Osteoblast (primary cell): ENCODE data around the gene PDCD11. TPM values are rescaled to one million over a fixed set of nuclear protein-coding genes. Genes with fewer than 3 reads are reported as not detected.
A peak's percentile ranks its signal among the peaks of the same experiment; 100 is the strongest.

Experiments
- DNase-seq: peaks from one replicate; pipeline ENCODE4 v3.0.0; 2011; ENCODE audit warnings: low spot score, mixed read lengths; ENCODE audit not compliant: insufficient read length; ENCODE audit errors: missing footprints
- H2AFZ ChIP-seq: 2 replicates; pipeline ENCODE4 v1.6.0; 2011; ENCODE audit warnings: mild to moderate bottlenecking, low read length
- H3K27ac ChIP-seq: 2 replicates; pipeline ENCODE4 v1.5.1; 2011; ENCODE audit warnings: mild to moderate bottlenecking, low read depth, low read length, moderate library complexity
- H3K27me3 ChIP-seq: 2 replicates; pipeline ENCODE4 v1.6.0; 2012; ENCODE audit warnings: mild to moderate bottlenecking, control low read depth, inconsistent platforms, low read length, moderate library complexity; ENCODE audit not compliant: insufficient read depth
- H3K36me3 ChIP-seq: 2 replicates; pipeline ENCODE4 v1.5.1; 2011; ENCODE audit warnings: mild to moderate bottlenecking, low read length, control low read depth, moderate library complexity; ENCODE audit not compliant: insufficient read depth
- H3K4me1 ChIP-seq: 2 replicates; pipeline ENCODE4 v1.5.1; 2011; ENCODE audit warnings: mild to moderate bottlenecking, low read length, control low read depth, moderate library complexity; ENCODE audit not compliant: insufficient read depth
- H3K4me2 ChIP-seq: 2 replicates; pipeline ENCODE4 v1.6.0; 2011; ENCODE audit warnings: mild to moderate bottlenecking, low read length; ENCODE audit not compliant: insufficient read depth
- H3K4me3 ChIP-seq: fragments of 200-600 bp; sonication (generic); 3 replicates; pipeline ENCODE4 v1.5.1; 2012; ENCODE audit warnings: mild to moderate bottlenecking, low read length, inconsistent platforms; ENCODE audit not compliant: insufficient read depth
- H3K79me2 ChIP-seq: 2 replicates; pipeline ENCODE4 v1.6.0; 2012; ENCODE audit warnings: mild to moderate bottlenecking, low read length, control low read depth, inconsistent platforms; ENCODE audit not compliant: insufficient read depth
- H3K9me3 ChIP-seq: 2 replicates; pipeline ENCODE4 v1.5.1; 2011; ENCODE audit warnings: low read depth, low read length, control low read depth
- H4K20me1 ChIP-seq: 2 replicates; pipeline ENCODE4 v1.6.0; 2012; ENCODE audit warnings: mild to moderate bottlenecking, low read length, control low read depth; ENCODE audit not compliant: insufficient read depth
- CTCF ChIP-seq: IDR thresholded peaks from 2 replicates; pipeline ENCODE4 v1.5.1; 2011; ENCODE audit warnings: mild to moderate bottlenecking, low read depth, low read length, moderate library complexity; ENCODE audit errors: extremely low read depth
- total RNA-seq: library from RNA; depleted of rRNA; stranded (reverse); fragments of >200 nt; gene quantifications from 2 replicates; pipeline ENCODE4 v1.2.3, GENCODE V29; 2012

The PDCD11 gene
- total RNA-seq, 1 donor = 18.8 TPM

GRCh38 chr10:103463499-103463898 is 67.1 kb downstream of the PDCD11 start:
- H3K36me3 ChIP-seq = no peaks in the 10 kb centered on the region
- TF ChIP-seq CTCF = no peak
- H3K4me1 ChIP-seq = no peaks in the 10 kb centered on the region
- H3K4me2 ChIP-seq = no peak overlapping the region
- DNase-seq = peak; percentile 81
- H3K79me2 ChIP-seq = no peaks in the 10 kb centered on the region
- no peak overlapping the region for H3K27ac ChIP-seq
- H3K9me3 ChIP-seq = no peaks in the 10 kb centered on the region
- no peaks in the 10 kb centered on the region for H4K20me1 ChIP-seq
- H3K27me3 ChIP-seq = no peaks in the 10 kb centered on the region
- H3K4me3 ChIP-seq = no peak overlapping the region
- H2AFZ ChIP-seq = no peak overlapping the region

- peak; percentile 5 for DNase-seq
- H3K79me2 ChIP-seq = no peaks in the 10 kb centered on the region
- TF ChIP-seq CTCF = no peak
- H3K4me3 ChIP-seq = no peak overlapping the region
- no peak overlapping the region for H3K27ac ChIP-seq
- H2AFZ ChIP-seq = no peak overlapping the region
- H4K20me1 ChIP-seq = no peaks in the 10 kb centered on the region
- no peaks in the 10 kb centered on the region for H3K9me3 ChIP-seq
- H3K4me1 ChIP-seq = no peaks in the 10 kb centered on the region
- H3K4me2 ChIP-seq = no peak overlapping the region
- no peaks in the 10 kb centered on the region for H3K27me3 ChIP-seq
- no peaks in the 10 kb centered on the region for H3K36me3 ChIP-seq
Measured at GRCh38 chr10:103465411-103466179, 69.2 kb downstream of the PDCD11 start.

GRCh38 chr10:103466734-103467133 is 70.3 kb downstream of the PDCD11 start:
- no peaks in the 10 kb centered on the region for H3K27me3 ChIP-seq
- peak; percentile 37 for DNase-seq
- H3K4me3 ChIP-seq = no peak overlapping the region
- H3K36me3 ChIP-seq = no peaks in the 10 kb centered on the region
- no peaks in the 10 kb centered on the region for H4K20me1 ChIP-seq
- H2AFZ ChIP-seq = no peak overlapping the region
- no peak overlapping the region for H3K27ac ChIP-seq
- H3K4me1 ChIP-seq = no peaks in the 10 kb centered on the region
- no peaks in the 10 kb centered on the region for H3K79me2 ChIP-seq
- no peak for TF ChIP-seq CTCF
- no peaks in the 10 kb centered on the region for H3K9me3 ChIP-seq
- no peak overlapping the region for H3K4me2 ChIP-seq

GRCh38 chr10:103467406-103467805 is 71.0 kb downstream of the PDCD11 start:
- no peak for TF ChIP-seq CTCF
- no peaks in the 10 kb centered on the region for H3K4me1 ChIP-seq

More at GRCh38 chr10:103467406-103467805, 71.0 kb downstream of the PDCD11 start:
- Histone ChIP-seq H4K20me1 (no peaks in the 10 kb centered on the region), H3K4me3 (no peak overlapping the region), H3K4me2 (no peak overlapping the region), H3K27ac (no peak overlapping the region), H3K9me3 (no peaks in the 10 kb centered on the region), H3K79me2 (no peaks in the 10 kb centered on the region), H3K27me3 (no peaks in the 10 kb centered on the region), H2AFZ (no peak overlapping the region), H3K36me3 (no peaks in the 10 kb centered on the region)
- DNase-seq = peak; percentile 23
